Neural cell (in vitro differentiated cells): ENCODE data around the gene MRPL28.

Experiments used
- EZH2 ChIP-seq: fragments of 200-600, 300-800 bp; shearing (Covaris generic), sonication (generic); IDR thresholded peaks from 2 replicates; pipeline ENCODE4 v1.6.1; 2014; ENCODE audit warnings: antibody characterized with exemption, low read length, borderline replicate concordance, mild to moderate bottlenecking; ENCODE audit not compliant: insufficient read depth, poor library complexity, severe bottlenecking
- TF ChIP-seq, protein P1 (sequence below): fragments of 450-650 bp; IDR thresholded peaks from 2 replicates; pipeline ENCODE4 v1.5.1; 2014; ENCODE audit warnings: antibody characterized with exemption, mild to moderate bottlenecking, moderate library complexity; ENCODE audit not compliant: poor library complexity, severe bottlenecking

DNA sequence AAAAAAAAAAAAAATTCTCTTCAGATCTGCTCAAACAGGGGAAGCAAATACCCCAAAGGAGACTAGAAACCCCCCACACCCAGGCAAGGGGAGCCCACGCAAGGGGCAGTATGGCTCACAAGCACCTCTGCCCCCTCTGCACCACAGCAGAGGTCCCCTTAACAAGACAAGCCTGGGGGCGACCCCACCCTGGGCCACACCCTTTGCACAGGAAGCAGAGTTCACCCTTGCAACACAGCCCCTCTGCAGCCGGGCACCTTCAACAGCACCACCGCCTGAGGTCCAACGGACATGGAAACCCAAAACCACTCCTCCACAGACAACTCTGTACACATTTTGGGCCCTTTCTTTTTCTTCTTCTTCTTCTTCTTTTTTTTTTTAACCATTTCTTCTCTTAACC lies 30.7 kb downstream of the MRPL28 start:
- TF ChIP-seq, protein P1, sequence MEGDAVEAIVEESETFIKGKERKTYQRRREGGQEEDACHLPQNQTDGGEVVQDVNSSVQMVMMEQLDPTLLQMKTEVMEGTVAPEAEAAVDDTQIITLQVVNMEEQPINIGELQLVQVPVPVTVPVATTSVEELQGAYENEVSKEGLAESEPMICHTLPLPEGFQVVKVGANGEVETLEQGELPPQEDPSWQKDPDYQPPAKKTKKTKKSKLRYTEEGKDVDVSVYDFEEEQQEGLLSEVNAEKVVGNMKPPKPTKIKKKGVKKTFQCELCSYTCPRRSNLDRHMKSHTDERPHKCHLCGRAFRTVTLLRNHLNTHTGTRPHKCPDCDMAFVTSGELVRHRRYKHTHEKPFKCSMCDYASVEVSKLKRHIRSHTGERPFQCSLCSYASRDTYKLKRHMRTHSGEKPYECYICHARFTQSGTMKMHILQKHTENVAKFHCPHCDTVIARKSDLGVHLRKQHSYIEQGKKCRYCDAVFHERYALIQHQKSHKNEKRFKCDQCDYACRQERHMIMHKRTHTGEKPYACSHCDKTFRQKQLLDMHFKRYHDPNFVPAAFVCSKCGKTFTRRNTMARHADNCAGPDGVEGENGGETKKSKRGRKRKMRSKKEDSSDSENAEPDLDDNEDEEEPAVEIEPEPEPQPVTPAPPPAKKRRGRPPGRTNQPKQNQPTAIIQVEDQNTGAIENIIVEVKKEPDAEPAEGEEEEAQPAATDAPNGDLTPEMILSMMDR = no peak
- TF ChIP-seq EZH2 = no peak
